Esophagus muscularis mucosa (tissue), 4 donors: ENCODE measurements around the gene TBC1D17.

Experiments
- EP300 ChIP-seq: sonication (generic); formaldehyde crosslinking; IDR thresholded peaks from one replicate; pipeline ENCODE4 v1.6.1; 2017; ENCODE audit warnings: antibody characterized with exemption
- POLR2A ChIP-seq: fragments of 450-650 bp; IDR thresholded peaks from one replicate; pipeline ENCODE4 v1.6.1; 2017; ENCODE audit warnings: antibody characterized with exemption, moderate library complexity, mild to moderate bottlenecking, low read depth
- POLR2AphosphoS5 ChIP-seq, 2 donors: sonication (generic); formaldehyde crosslinking; IDR thresholded peaks; one replicate each; pipeline ENCODE4 v1.6.1; 2017; ENCODE audit warnings: antibody characterized with exemption in 2 of 2
- TF ChIP-seq, protein P1 (sequence below), 3 experiments: fragments of 200-600 bp in 2 of 3; fragments of 450-650 bp in 1 of 3; sonication (generic) in 2 of 3; IDR thresholded peaks; one replicate each; pipeline ENCODE4 v1.5.1; 2017 to 2019; ENCODE audit warnings: antibody characterized with exemption in 3 of 3, mild to moderate bottlenecking in 2 of 3, moderate library complexity in 1 of 3

DNA sequence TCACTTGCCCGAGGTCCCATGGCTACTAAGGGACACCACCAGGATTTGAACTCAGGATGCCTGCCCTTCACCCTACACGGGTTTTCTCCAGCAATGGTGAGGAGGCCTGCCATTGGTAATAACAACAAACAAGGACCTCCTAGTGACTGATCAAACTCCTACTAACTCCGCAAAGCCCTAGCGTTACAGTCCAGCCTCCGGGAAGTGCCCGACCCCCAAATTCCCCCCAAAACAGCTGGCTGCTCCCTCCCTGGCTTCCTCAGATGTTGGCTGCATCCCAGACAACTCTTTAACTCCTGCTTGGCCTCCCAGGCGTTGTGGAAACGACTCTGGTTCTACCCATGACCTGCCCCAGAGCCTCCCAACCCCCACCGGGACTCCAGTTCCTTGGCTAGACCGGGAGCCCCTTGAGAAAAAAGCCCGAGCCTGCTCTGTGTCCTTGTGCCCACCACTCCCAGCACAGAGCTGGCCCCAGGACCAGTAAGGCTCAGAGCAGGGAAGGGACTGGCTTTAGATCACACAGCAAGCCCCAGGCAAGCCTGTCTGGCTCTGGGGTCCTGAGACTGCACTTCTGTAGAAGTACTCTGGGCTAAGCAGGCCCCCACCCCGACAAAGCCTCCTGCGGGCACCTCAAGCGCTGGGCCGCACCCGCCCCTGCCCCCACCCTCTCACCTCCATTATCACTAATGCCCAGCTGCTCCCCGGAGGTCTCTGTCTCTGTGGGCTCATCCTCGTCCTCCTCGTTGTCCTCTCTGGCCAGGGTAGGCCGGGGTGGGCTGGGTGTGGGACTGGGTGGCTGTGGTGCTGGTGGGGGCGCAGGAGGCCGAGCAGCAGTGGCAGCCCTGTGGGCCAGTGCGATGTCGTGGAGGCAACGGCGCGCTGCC is 5.0 kb upstream of the TBC1D17 start:
- TF ChIP-seq POLR2AphosphoS5 (IDR thresholded peaks at IDR 0.05) (no peak), POLR2A (no peak), EP300 (no peak)
- TF ChIP-seq, protein P1, sequence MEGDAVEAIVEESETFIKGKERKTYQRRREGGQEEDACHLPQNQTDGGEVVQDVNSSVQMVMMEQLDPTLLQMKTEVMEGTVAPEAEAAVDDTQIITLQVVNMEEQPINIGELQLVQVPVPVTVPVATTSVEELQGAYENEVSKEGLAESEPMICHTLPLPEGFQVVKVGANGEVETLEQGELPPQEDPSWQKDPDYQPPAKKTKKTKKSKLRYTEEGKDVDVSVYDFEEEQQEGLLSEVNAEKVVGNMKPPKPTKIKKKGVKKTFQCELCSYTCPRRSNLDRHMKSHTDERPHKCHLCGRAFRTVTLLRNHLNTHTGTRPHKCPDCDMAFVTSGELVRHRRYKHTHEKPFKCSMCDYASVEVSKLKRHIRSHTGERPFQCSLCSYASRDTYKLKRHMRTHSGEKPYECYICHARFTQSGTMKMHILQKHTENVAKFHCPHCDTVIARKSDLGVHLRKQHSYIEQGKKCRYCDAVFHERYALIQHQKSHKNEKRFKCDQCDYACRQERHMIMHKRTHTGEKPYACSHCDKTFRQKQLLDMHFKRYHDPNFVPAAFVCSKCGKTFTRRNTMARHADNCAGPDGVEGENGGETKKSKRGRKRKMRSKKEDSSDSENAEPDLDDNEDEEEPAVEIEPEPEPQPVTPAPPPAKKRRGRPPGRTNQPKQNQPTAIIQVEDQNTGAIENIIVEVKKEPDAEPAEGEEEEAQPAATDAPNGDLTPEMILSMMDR (IDR thresholded peaks at IDR 0.05) = no peak
